IMR-90 (cell line): ENCODE data around the gene TRABD2A. TPM values are rescaled to one million over a fixed set of nuclear protein-coding genes. Genes with fewer than 3 reads are reported as not detected.
"Not testable (repeated sequence)": the region's sequence is repeated elsewhere in the genome, so short reads cannot be mapped to it uniquely, and the experiment has no call there.

ENCODE experiments used
- ATAC-seq: fragments of 200-7000 bp; cut with Tn5 transposase; 2 replicates; pipeline ENCODE4 v1.9.1; 2020; ENCODE audit warnings: low read depth, mild to moderate bottlenecking, moderate library complexity
- BruUV-seq: library from RNA; stranded (reverse); fragments of 400-500 nt; replicated peaks from 2 replicates; lab custom pipeline; 2021; lab: Mats Ljungman, UMichigan
- CTCF ChIA-PET: fragments of 300-600 bp; formaldehyde crosslinking; extraction: SDS; loops from one replicate; lab custom pipeline; 2021; ENCODE audit warnings: antibody characterized with exemption; lab: Yijun Ruan, JAX
- POLR2A ChIA-PET: fragments of 300-600 bp; sonication (Branson Sonifier 250); formaldehyde crosslinking; loops from one replicate; lab custom pipeline; 2022; ENCODE audit warnings: antibody characterized with exemption; ENCODE audit not compliant: unreplicated experiment; lab: Charles Lee
- DNase-seq: peaks from one replicate; pipeline ENCODE4 v3.0.0; 2013
- H2AFZ ChIP-seq: replicated peaks from 2 replicates; pipeline ENCODE3; 2013; ENCODE audit warnings: low read length, mild to moderate bottlenecking; ENCODE audit not compliant: poor library complexity
- H2AK5ac ChIP-seq: 2 replicates; pipeline ENCODE4 v1.6.1; 2013; ENCODE audit warnings: low read depth, low read length, inconsistent platforms
- H2AK9ac ChIP-seq: replicated peaks from 2 replicates; pipeline ENCODE3; 2013; ENCODE audit warnings: mild to moderate bottlenecking, low read depth, low read length, moderate library complexity; ENCODE audit not compliant: poor library complexity
- H2BK120ac ChIP-seq: 2 replicates; pipeline ENCODE4 v1.6.1; 2013; ENCODE audit warnings: low read depth, low read length, inconsistent platforms
- H2BK15ac ChIP-seq: 3 replicates; pipeline ENCODE4 v1.6.1; 2013; ENCODE audit warnings: low read depth, low read length, inconsistent platforms
- H2BK20ac ChIP-seq: 2 replicates; pipeline ENCODE4 v1.6.1; 2013; ENCODE audit warnings: low read depth, mild to moderate bottlenecking, inconsistent platforms, low read length, moderate library complexity
- H2BK5ac ChIP-seq: 2 replicates; pipeline ENCODE4 v1.6.1; 2013; ENCODE audit warnings: mild to moderate bottlenecking, low read depth, low read length, inconsistent platforms; ENCODE audit not compliant: poor library complexity, severe bottlenecking
- H3K14ac ChIP-seq: replicated peaks from 2 replicates; pipeline ENCODE4 v1.6.1; 2013; ENCODE audit warnings: low read depth, low read length, inconsistent platforms
- H3K18ac ChIP-seq: 2 replicates; pipeline ENCODE4 v1.6.1; 2013; ENCODE audit warnings: low read depth, low read length, control low read depth
- H3K23ac ChIP-seq: 2 replicates; pipeline ENCODE4 v1.6.1; 2013; ENCODE audit warnings: low read depth, low read length, inconsistent platforms
- H3K27ac ChIP-seq: 2 replicates; pipeline ENCODE4 v1.5.1; 2013; ENCODE audit warnings: mild to moderate bottlenecking, control low read depth, low read length; ENCODE audit not compliant: insufficient read depth
- H3K27me3 ChIP-seq: 2 replicates; pipeline ENCODE4 v1.6.1; 2013; ENCODE audit warnings: low read length; ENCODE audit not compliant: control insufficient read depth, insufficient read depth
- H3K36me3 ChIP-seq: 2 replicates; pipeline ENCODE4 v1.6.1; 2013; ENCODE audit warnings: low read length, mixed read lengths; ENCODE audit not compliant: control insufficient read depth, insufficient read depth
- H3K4ac ChIP-seq: 2 replicates; pipeline ENCODE4 v1.6.1; 2013; ENCODE audit warnings: low read depth, low read length, inconsistent platforms
- H3K4me1 ChIP-seq: 2 replicates; pipeline ENCODE4 v1.6.1; 2013; ENCODE audit warnings: low read length, mixed read lengths; ENCODE audit not compliant: control insufficient read depth, insufficient read depth
- H3K4me2 ChIP-seq: 2 replicates; pipeline ENCODE4 v1.6.1; 2013; ENCODE audit warnings: low read depth, mild to moderate bottlenecking, control low read depth, low read length, moderate library complexity
- H3K4me3 ChIP-seq: 2 replicates; pipeline ENCODE4 v1.5.1; 2013; ENCODE audit warnings: low read depth, mild to moderate bottlenecking, control low read depth, low read length, moderate library complexity; ENCODE audit not compliant: insufficient read depth
- H3K56ac ChIP-seq: 2 replicates; pipeline ENCODE4 v1.6.1; 2013; ENCODE audit warnings: low read length, inconsistent platforms; ENCODE audit not compliant: insufficient read depth; ENCODE audit errors: extremely low read depth
- H3K79me1 ChIP-seq, 2 experiments: 2 replicates each; pipeline ENCODE4 v1.6.1; 2013; ENCODE audit warnings: low read length in 2 of 2, inconsistent platforms in 1 of 2, low read depth in 1 of 2
- H3K9ac ChIP-seq: 2 replicates; pipeline ENCODE4 v1.6.1; 2013; ENCODE audit warnings: low read depth, low read length, control low read depth
- H3K9me1 ChIP-seq: 2 replicates; pipeline ENCODE4 v1.6.1; 2013; ENCODE audit warnings: low read length, inconsistent platforms; ENCODE audit not compliant: insufficient read depth
- H3K9me3 ChIP-seq: 2 replicates; pipeline ENCODE4 v1.6.1; 2013; ENCODE audit warnings: low read length; ENCODE audit not compliant: control insufficient read depth, insufficient read depth
- H4K20me1 ChIP-seq: 2 replicates; pipeline ENCODE4 v1.6.1; 2013; ENCODE audit warnings: low read length, inconsistent platforms; ENCODE audit not compliant: insufficient read depth
- H4K5ac ChIP-seq: 2 replicates; pipeline ENCODE4 v1.6.1; 2013; ENCODE audit warnings: mild to moderate bottlenecking, low read depth, low read length, control low read depth
- H4K8ac ChIP-seq, 2 experiments: 2 replicates each; pipeline ENCODE4 v1.6.1; 2013; ENCODE audit warnings: low read depth in 2 of 2, low read length in 2 of 2, control low read depth in 1 of 2, inconsistent platforms in 1 of 2
- H4K91ac ChIP-seq: 2 replicates; pipeline ENCODE4 v1.6.1; 2013; ENCODE audit warnings: low read depth, low read length, inconsistent platforms; ENCODE audit not compliant: insufficient read depth
- WGBS, 2 experiments: methylation state at CpG; one replicate each; pipeline versions ENCODE4 v1.1.5 to v1.1.7; 2013; ENCODE audit warnings: missing lambda C conversion rate in 2 of 2; ENCODE audit not compliant: insufficient read length in 1 of 2; ENCODE audit errors: extremely low coverage in 2 of 2; 5-methylcytosine and 5-hydroxymethylcytosine counted together
- dilution Hi-C: fragments of 300-500 bp; cut with HindIII; formaldehyde crosslinking; loops from one replicate; pipeline ENCODE4 v1.14.3; 2018; ENCODE audit warnings: low sequenced_read_pairs; ENCODE audit not compliant: unreplicated experiment
- in situ Hi-C: fragments of 300-500 bp; cut with MboI; formaldehyde crosslinking; loops from 3 replicates; pipeline ENCODE4 v1.14.3; 2019; ENCODE audit warnings: low sequenced_read_pairs, inconsistent platforms, mixed read lengths
- intact Hi-C: fragments of 100-400 bp; cut with micrococcal nuclease; formaldehyde crosslinking; loops from 2 replicates; pipeline ENCODE4 v1.10.0; 2022
- polyA plus RNA-seq, 3 experiments: library from polyadenylated mRNA; depleted of rRNA; stranded (reverse); fragments of >200 nt; gene quantifications; 2 replicates each; pipeline ENCODE4 v1.2.3, GENCODE V29; 2012; ENCODE audit warnings: low replicate concordance in 1 of 3
- total RNA-seq: library from RNA; depleted of rRNA; stranded (reverse); fragments of >200 nt; gene quantifications from 2 replicates; pipeline ENCODE4 v1.2.3, GENCODE V29; 2012
- TF ChIP-seq, protein P1 (sequence below): fragments of 150-350 bp; IDR thresholded peaks from 2 replicates; pipeline ENCODE4 v1.6.1; 2017; ENCODE audit warnings: mild to moderate bottlenecking, antibody characterized with exemption, low read length, low read depth

Gene TRABD2A
- total and polyA plus RNA-seq, 2 of the 4 experiments (the other 2 are of a cell fraction), result 17.6 to 20.3 TPM

DNA sequence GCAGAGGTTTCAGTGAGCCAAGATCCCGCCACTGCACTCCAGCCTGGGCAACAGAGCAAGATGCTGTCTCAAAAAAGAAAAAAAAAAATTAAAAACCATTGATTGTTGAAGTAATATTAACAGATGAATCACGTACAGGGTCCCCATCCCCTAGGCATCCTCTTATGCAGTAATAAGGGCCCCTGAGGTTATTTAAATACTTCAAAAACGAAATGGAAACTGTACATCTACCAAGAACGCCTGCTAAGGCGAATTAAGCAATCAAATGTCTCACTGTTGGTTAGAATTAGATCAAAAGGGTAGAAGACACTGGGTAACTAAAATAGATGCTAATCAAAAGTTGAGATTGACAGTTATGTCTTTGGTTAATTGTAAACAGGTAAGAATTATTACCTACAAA is 7.5 kb downstream of the TRABD2A start:
- H2AK9ac ChIP-seq, result no peak overlapping the region
- no peak overlapping the region for H2BK20ac ChIP-seq
- H4K20me1 ChIP-seq, result no peaks in the 10 kb centered on the region
- H3K4me1 ChIP-seq, result peaks cover 6% of the 10 kb centered on the region
- H3K27ac ChIP-seq, result no peak overlapping the region
- ChIA-PET CTCF (no interaction called here), POLR2A (no interaction called here)
- no peak overlapping the region for H2BK120ac ChIP-seq
- BruUV-seq, result no TSS peak
- no CpG with 5 or more reads among the region's 5 CpGs for WGBS, 2 experiments
- peaks cover 29 to 38% of the 10 kb centered on the region in 2 experiments; a peak in 3 of 4 replicates for H3K79me1 ChIP-seq
- no peak for DNase-seq
- intact Hi-C loops (no loop called here), dilution Hi-C loops (no loop called here), in situ Hi-C loops (loop anchor here (25.0 kb wide), 1 partner anchor 836 kb away; no protein-coding TSS in a partner anchor)
- H2BK15ac ChIP-seq, result no peak overlapping the region
- H3K9ac ChIP-seq, result no peak overlapping the region
- H4K91ac ChIP-seq, result no peak overlapping the region
- H2AK5ac ChIP-seq, result no peak overlapping the region
- H3K4me2 ChIP-seq, result no peak overlapping the region
- no peak overlapping the region for H3K18ac ChIP-seq
- H3K9me1 ChIP-seq, result peaks cover 13% of the 10 kb centered on the region; the same call in 1 of the 2 replicates
- H4K5ac ChIP-seq, result no peak overlapping the region
- no peak overlapping the region for H3K4ac ChIP-seq
- no peak overlapping the region for H3K4me3 ChIP-seq
- no peaks in the 10 kb centered on the region for H3K9me3 ChIP-seq
- no peak overlapping the region for H2BK5ac ChIP-seq
- H2AFZ ChIP-seq, result no peak overlapping the region
- H4K8ac ChIP-seq, result no peak overlapping the region
- no peak overlapping the region for H3K56ac ChIP-seq
- H3K36me3 ChIP-seq, result peaks cover 12% of the 10 kb centered on the region
- H3K27me3 ChIP-seq, result no peaks in the 10 kb centered on the region
- no peak overlapping the region for H3K23ac ChIP-seq
- TF ChIP-seq, protein P1, sequence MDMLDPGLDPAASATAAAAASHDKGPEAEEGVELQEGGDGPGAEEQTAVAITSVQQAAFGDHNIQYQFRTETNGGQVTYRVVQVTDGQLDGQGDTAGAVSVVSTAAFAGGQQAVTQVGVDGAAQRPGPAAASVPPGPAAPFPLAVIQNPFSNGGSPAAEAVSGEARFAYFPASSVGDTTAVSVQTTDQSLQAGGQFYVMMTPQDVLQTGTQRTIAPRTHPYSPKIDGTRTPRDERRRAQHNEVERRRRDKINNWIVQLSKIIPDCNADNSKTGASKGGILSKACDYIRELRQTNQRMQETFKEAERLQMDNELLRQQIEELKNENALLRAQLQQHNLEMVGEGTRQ, result no peak
- ATAC-seq, result no peak
- H3K14ac ChIP-seq, result no peak overlapping the region

DNA sequence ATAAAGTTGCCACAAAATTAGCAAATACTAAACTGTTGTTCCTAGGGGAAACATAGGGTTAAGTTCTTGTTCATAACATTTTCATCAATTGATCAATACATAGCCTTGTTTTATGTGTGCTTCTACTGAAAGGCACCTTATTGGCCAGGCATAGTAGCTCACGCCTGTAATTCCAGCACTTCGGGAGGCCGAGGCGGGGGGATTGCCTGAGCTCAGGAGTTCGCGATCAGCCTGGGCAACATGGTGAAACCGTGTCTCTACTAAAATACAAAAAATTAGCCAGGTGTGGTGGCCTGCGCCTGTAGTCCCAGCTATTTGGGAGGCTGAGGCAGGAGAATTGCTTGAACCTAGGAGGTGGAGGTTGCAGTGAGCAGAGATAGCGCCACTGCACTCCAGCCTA is 8.2 kb downstream of the TRABD2A start:
- H4K91ac ChIP-seq, H4K20me1 ChIP-seq, ATAC-seq, H2AK9ac ChIP-seq, CTCF ChIA-PET, H3K23ac ChIP-seq, H3K4me1 ChIP-seq, H2AK5ac ChIP-seq, H2BK15ac ChIP-seq, BruUV-seq, POLR2A ChIA-PET, DNase-seq, H3K9me3 ChIP-seq, H3K27ac ChIP-seq, intact Hi-C loops, H3K27me3 ChIP-seq, H2BK120ac ChIP-seq, H4K8ac ChIP-seq, H3K4me2 ChIP-seq, dilution Hi-C loops, H3K18ac ChIP-seq, H3K4me3 ChIP-seq, H3K9ac ChIP-seq, H3K56ac ChIP-seq, H2BK20ac ChIP-seq, H2AFZ ChIP-seq, H2BK5ac ChIP-seq, H3K4ac ChIP-seq, H4K5ac ChIP-seq, H3K14ac ChIP-seq: not testable (repeated sequence)
- H3K36me3 ChIP-seq, result peaks cover 12% of the 10 kb centered on the region
- in situ Hi-C loops, result loop anchor here (25.0 kb wide), 1 partner anchor 835 kb away; no protein-coding TSS in a partner anchor
- peaks cover 13% of the 10 kb centered on the region; the same call in 1 of the 2 replicates for H3K9me1 ChIP-seq
- peaks cover 28 to 37% of the 10 kb centered on the region in 2 experiments for H3K79me1 ChIP-seq
- WGBS, 2 experiments, result no CpG with 5 or more reads among the region's 9 CpGs
